ENCODE results near the gene PSEN1.

Gene PSEN1

GRCh38 chr14:73221945-73222344, 85.6 kb downstream of the PSEN1 start:
- no peak for DNase-seq

GRCh38 chr14:73223049-73223448, 86.7 kb downstream of the PSEN1 start:
- DNase-seq: no peak

GRCh38 chr14:73225496-73225895, 89.2 kb downstream of the PSEN1 start:
- no peak for DNase-seq

GRCh38 chr14:73227812-73228781, 91.8 kb downstream of the PSEN1 start:
- DNase-seq: no peak

- no peak for DNase-seq
Measured at GRCh38 chr14:73230051-73230450, 93.7 kb downstream of the PSEN1 start.

- no peak for DNase-seq
Measured at GRCh38 chr14:73231981-73232851, 95.9 kb downstream of the PSEN1 start.

- DNase-seq: no peak
Measured at GRCh38 chr14:73232984-73233383, 96.7 kb downstream of the PSEN1 start.

- DNase-seq: no peak
Measured at GRCh38 chr14:73233564-73233963, 97.3 kb downstream of the PSEN1 start.

- no peak for DNase-seq
Measured at GRCh38 chr14:73234029-73234428, 97.7 kb downstream of the PSEN1 start.

- DNase-seq: no peak
Measured at GRCh38 chr14:73234586-73235394, 98.5 kb downstream of the PSEN1 start.

- no peak for DNase-seq
Measured at GRCh38 chr14:73235531-73236155, 99.3 kb downstream of the PSEN1 start.

GRCh38 chr14:73236157-73236556, 99.8 kb downstream of the PSEN1 start:
- no peak for DNase-seq

- no peak for DNase-seq
Measured at GRCh38 chr14:73236752-73237218, 100.5 kb downstream of the PSEN1 start.

- no peak for DNase-seq
Measured at GRCh38 chr14:73237219-73237785, 101.0 kb downstream of the PSEN1 start, which contains the start of gene PAPLN. PAPLN (plus strand) TSS chr14:73237506; CDS start chr14:73239779, 2,273 bp downstream.

- no peak for DNase-seq
Measured at GRCh38 chr14:73237786-73238423, 101.6 kb downstream of the PSEN1 start.

- DNase-seq: no peak
Measured at GRCh38 chr14:73238424-73238852, 102.1 kb downstream of the PSEN1 start.

GRCh38 chr14:73238941-73239340, 102.6 kb downstream of the PSEN1 start:
- DNase-seq: no peak

GRCh38 chr14:73239393-73240241, 103.3 kb downstream of the PSEN1 start:
- DNase-seq: no peak

GRCh38 chr14:73240816-73241480, 104.6 kb downstream of the PSEN1 start:
- DNase-seq: no peak
